Germinal center (tissue), 1 donor: Measurements from ENCODE around the gene KCNIP4.
"Not testable (repeated sequence)": the region's sequence is repeated elsewhere in the genome, so short reads cannot be mapped to it uniquely, and the experiment has no call there.

ENCODE experiments used
- DNase-seq: peaks from one replicate; pipeline ENCODE4 v3.0.0; 2012; ENCODE audit warnings: mixed read lengths, low spot score

KCNIP4 gene

GRCh38 chr4:21948347-21949072, at the start of gene KCNIP4:
TSS of gene KCNIP4 (minus strand) at chr4:21948772.
- DNase-seq, result peak; percentile 7

GRCh38 chr4:21996618-21997017, 48.0 kb upstream of the KCNIP4 start:
- not testable (repeated sequence) for DNase-seq

GRCh38 chr4:21992330-21992729, 43.8 kb upstream of the KCNIP4 start:
- no peak for DNase-seq

GRCh38 chr4:21991562-21991961, 43.0 kb upstream of the KCNIP4 start:
- no peak for DNase-seq

- DNase-seq, result no peak
These were observed 42.5 kb upstream of the KCNIP4 start for GRCh38 chr4:21991050-21991449.

GRCh38 chr4:21989351-21989750, 40.8 kb upstream of the KCNIP4 start:
- no peak for DNase-seq

- DNase-seq, result no peak
These were observed 37.7 kb upstream of the KCNIP4 start for GRCh38 chr4:21986307-21986706.

GRCh38 chr4:21982087-21982486, 33.5 kb upstream of the KCNIP4 start:
- DNase-seq, result no peak

- no peak for DNase-seq
These were observed 30.6 kb upstream of the KCNIP4 start for GRCh38 chr4:21979196-21979595.

GRCh38 chr4:21976166-21976565, 27.6 kb upstream of the KCNIP4 start:
- DNase-seq, result no peak

GRCh38 chr4:21973850-21974249, 25.3 kb upstream of the KCNIP4 start:
- DNase-seq, result no peak

- no peak for DNase-seq
These were observed 16.3 kb upstream of the KCNIP4 start for GRCh38 chr4:21964762-21965319.

- DNase-seq, result no peak
These were observed 14.1 kb upstream of the KCNIP4 start for GRCh38 chr4:21962691-21963090.

GRCh38 chr4:21960793-21961192, 12.2 kb upstream of the KCNIP4 start:
- DNase-seq, result no peak

GRCh38 chr4:21954916-21955315, 6.3 kb upstream of the KCNIP4 start:
- DNase-seq, result no peak

- DNase-seq, result no peak
These were observed 5.1 kb upstream of the KCNIP4 start for GRCh38 chr4:21953653-21954052.

- DNase-seq, result no peak
These were observed 4.0 kb upstream of the KCNIP4 start for GRCh38 chr4:21952549-21952948.

- no peak for DNase-seq
These were observed 493 bp upstream of the KCNIP4 start for GRCh38 chr4:21949073-21949457.

GRCh38 chr4:21947791-21948346, 703 bp downstream of the KCNIP4 start:
- DNase-seq, result no peak

GRCh38 chr4:21946858-21947257, 1.7 kb downstream of the KCNIP4 start:
- DNase-seq, result no peak

- no peak for DNase-seq
These were observed 26.9 kb downstream of the KCNIP4 start for GRCh38 chr4:21921526-21922180.

GRCh38 chr4:21915761-21916160, 32.8 kb downstream of the KCNIP4 start:
- no peak for DNase-seq

- no peak for DNase-seq
These were observed 46.7 kb downstream of the KCNIP4 start for GRCh38 chr4:21901831-21902230.
